Measurements from ENCODE around the gene NRP1. TPM values are rescaled to one million over a fixed set of nuclear protein-coding genes. Genes with fewer than 3 reads are reported as not detected.
"Not testable (repeated sequence)": the region's sequence is repeated elsewhere in the genome, so short reads cannot be mapped to it uniquely, and the experiment has no call there.

NRP1 gene
- 175 TPM for total RNA-seq
- long read RNA-seq, full-length matches to known transcripts, result 40 of 159 reads
- long read RNA-seq, partial matches to known transcripts, result 40 of 159 reads
- long read RNA-seq, other reads (novel, unspliced or antisense), result 79 of 159 reads

DNA sequence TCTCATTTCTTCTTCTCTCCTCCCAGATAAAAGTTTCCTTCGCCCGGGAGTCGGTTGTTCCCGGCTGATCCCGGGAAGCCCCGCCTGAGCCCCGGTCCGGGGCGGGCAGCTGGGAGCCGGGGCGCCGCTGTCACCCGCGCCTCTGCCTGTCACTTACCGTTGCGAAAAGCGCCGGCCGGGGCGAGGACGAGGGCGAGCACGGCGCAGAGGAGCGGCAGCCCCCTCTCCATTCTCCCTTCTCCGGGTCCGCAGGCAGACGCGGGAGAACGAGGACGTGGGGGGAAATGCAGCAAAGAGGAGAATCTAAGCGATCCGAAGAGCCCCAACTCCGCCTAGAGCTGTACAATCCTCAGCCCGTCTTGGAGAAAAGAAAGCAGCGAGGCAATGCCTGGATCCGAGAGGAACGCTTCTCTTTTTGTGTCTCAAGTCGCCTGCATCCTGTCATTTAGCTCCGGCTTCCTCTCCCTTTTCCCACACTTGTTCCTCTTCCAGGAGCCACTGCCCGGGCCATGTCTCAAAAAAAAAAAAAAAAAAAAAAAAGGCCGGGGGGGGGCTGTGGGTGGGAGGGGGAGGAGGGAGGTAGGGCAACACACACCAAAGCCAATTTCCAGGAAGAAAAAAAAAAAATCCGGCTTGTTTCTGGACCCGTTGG lies at the start of gene NRP1:
Gene NRP1, minus strand, starts transcription at position 515 of the 652 bp plus-strand sequence. Its CDS starts 285 bp downstream, at position 230.
- intact Hi-C loops (cut with micrococcal nuclease), result no loop called here
- no peak for ATAC-seq
- DNase-seq, result peak; percentile 62

DNA sequence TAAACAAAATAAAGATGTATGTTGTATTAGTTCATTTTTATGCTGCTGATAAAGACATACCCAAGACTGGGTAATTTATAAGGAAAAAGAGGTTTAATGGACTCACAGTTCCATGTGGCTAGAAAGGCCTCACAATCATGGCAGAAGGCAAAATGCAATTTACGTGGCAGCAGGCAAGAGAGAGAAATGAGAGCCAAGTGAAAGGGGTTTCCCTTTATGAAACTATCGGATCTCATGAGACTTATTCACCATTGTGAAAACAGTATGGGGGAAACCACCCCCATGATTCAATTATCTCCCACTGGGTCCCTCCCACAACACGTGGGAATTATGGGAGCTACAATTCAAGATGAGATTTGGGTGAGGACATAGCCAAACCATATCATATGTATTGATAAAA lies 49.7 kb upstream of the NRP1 start:
- intact Hi-C loops (cut with micrococcal nuclease); ATAC-seq; DNase-seq: not testable (repeated sequence)

DNA sequence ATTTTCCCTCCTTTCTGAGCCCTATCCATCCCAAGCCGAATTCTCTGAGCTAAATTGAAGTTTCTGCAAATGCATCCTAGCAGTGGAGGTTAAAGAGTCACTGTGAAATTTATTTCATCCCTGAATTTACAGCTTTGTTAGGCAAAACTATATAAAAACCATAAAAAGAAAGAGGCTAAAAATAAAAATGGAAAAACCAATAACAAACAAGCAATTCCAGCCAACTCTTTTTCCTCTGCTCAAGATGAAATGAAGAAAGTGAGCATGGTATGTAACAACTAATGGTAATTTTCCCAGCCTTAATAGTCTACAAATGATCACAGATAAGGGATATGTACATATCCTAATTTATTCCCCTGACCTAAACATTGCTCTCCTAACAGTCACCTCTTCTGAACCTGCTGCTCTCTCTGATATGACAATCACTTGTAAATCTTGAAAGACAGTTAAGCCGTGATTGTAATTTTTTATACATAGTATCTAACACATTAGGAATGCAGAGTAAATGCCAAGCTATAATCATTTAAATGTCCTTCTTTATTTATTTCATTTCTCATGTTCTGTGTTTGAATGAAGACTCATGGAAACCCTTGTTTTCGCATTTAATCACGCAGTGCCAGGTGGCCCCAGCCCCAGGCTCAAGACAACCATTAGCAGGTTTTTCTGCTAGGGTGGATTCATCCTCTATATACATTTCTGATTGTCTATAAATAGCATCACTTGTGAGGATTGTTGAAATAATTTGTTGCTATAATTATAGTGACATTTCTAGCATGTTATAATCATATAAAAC lies 48.6 kb upstream of the NRP1 start:
- DNase-seq, result no peak
- intact Hi-C loops (cut with micrococcal nuclease), result no loop called here
- no peak for ATAC-seq

DNA sequence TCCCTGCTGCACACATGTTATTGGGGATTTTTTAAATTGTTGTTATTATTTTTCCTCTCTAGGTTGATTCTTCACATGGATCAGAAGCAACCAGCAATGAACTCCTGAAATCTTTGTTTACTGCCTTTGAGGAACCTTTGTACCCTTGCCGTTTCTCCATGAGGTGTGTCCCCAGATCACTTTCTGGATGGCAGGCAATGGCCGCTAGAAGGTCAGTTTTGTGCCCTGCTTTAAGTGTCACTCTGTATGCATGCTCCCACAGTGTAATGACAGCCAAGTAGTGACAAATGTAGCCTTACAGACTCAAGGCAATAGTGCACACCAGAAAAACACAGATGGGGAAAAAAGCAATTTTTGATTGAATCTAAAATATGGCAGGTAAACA lies 47.7 kb upstream of the NRP1 start:
- ATAC-seq, result peak; percentile 22
- intact Hi-C loops (cut with micrococcal nuclease), result no loop called here
- DNase-seq, result no peak

DNA sequence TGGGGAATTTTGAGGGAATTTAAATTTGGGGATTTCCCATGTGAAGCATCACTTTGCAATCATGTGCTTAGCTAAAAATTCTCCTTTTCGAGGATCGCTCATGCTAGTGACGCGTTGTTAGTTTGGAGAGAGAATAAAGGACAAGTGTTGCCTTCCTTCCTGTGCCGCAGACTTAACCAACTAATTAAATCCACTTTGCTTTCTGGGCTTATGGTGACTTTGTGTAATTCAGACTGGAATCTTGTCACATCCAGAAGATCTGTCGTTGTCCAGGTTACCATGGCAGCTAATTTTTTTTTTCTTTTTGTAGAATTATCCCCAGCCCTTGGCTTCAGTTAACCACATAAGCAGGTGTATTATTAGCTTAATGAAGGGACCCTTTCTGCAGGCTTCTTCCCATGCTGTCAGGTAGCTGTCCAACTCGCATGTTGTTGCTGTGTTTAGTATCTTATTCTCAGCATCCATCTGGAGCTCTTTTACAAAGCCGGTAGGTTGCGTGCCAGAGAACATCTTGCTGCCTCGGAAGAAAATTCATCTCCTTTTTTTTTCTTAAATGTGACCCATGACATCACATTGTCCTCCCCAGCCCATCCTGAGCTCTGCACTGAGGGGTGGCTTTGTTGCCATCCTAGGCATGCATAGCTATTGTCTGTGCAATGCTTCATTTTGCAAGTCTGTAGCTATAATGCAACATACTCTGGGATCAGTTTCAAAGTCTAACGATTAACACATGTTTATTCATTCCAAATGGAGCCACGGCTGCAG lies 47.2 kb upstream of the NRP1 start:
- ATAC-seq (peak; percentile 19), DNase-seq (no peak)
- intact Hi-C loops (cut with micrococcal nuclease), result no loop called here

DNA sequence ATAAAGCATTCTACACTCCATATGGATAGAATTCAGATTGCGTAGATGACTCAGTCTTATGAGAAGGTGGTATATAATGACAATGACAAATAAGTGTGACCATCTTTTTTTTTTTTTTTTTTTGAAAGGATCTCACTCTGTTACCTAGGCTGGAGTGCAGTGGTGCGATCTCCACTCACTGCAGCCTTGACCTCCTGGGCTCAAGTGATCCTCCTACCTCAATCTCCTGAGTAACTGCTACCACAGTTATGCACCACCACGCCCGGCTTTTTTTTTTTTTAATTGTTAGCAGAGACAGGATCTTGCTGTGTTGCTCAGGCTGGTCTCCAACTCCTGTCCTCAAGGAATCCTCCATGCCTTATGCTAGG lies 43.2 kb upstream of the NRP1 start:
- ATAC-seq, result no peak
- DNase-seq, result no peak
- intact Hi-C loops (cut with micrococcal nuclease), result no loop called here

DNA sequence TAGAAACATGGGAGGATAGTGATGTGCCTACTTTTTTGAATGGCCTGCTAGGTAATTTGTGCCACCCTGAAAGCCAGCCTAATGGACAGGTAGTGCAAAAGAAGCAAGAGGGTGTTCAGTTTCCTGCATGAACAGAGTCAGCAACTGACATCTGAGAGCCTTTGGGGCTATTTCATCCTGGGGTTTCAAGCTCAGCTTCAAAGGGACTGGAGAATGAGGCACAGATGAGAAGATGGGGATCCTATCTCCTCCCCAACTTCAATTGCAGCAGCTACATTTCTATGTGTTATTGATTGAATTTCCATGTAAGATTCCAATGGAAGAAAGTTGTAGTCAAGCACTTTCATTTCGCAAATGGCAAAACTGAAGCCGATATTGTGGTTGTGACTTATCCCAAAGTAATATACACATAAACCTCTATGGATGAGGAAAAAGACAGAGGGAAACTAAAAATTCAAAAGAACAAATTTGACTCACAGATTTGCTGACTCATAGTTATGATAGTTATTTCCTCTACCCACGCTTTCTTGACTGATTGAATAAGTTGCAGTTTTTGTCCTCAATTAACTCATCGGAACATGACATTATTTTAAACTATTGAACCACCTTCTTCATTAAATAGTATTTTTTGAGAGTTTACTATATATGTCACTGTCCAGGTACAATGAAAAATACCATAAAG lies 42.6 kb upstream of the NRP1 start:
- intact Hi-C loops (cut with micrococcal nuclease), result no loop called here
- ATAC-seq (no peak), DNase-seq (no peak)

DNA sequence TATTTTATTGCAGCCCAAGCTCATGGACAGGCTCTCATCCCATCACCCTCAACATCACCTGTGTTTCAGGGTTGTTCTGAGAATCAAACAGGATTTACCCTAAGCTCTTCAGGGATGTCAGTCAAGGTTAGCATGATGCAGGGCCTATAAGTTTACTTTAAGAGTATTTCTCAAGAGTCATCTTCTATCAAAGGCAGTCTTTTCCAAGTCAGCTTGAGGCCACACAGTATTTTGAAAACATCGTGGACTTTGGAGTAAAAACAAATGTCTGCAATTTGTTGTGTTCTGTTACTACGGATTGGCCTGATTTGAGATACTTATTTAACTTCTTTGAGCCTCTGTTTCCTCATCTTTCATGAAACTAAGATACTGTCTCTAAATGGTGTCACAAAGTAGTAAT lies 42.0 kb upstream of the NRP1 start:
- no peak for ATAC-seq
- intact Hi-C loops (cut with micrococcal nuclease), result no loop called here
- DNase-seq, result no peak

DNA sequence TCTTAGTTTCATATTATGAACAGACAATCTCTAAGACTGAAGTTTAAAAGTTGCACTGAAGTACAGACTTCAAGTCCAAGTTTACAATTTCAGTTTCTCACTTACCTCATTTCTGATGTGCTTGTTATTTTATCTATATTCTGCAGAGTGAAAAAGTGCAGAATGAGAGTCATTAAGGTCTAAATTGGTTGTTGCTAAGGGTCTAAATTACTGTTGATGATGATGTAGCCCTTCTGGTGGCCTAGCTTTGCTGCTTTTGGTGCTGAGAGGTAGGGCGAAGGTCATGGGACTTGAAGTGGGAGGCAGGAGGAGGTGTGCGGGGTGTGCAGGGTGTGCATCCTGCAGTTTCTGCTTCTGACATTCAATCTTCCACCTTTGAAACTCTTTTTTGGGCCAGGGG lies 38.8 kb upstream of the NRP1 start:
- intact Hi-C loops (cut with micrococcal nuclease), result no loop called here
- no peak for ATAC-seq
- DNase-seq, result no peak

DNA sequence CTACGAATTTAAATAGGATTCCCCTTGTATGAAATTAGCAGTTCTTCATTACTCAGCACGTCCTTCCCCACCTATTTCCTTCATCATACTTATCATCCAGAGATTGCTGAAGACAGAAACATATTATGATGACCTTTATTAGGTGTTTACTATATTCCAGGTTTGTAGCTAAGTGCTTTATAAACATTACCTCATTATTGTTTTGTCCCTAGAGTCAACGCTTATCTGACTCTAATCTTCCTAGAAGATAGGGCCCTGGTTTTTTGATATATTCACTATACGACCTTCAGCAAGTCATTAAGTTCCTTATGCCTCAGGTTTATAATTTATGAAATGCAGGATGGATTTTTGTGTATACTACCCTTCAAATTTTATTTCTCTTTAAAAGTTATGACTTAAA lies 36.8 kb upstream of the NRP1 start:
- no peak for ATAC-seq
- intact Hi-C loops (cut with micrococcal nuclease), result no loop called here
- DNase-seq, result no peak

DNA sequence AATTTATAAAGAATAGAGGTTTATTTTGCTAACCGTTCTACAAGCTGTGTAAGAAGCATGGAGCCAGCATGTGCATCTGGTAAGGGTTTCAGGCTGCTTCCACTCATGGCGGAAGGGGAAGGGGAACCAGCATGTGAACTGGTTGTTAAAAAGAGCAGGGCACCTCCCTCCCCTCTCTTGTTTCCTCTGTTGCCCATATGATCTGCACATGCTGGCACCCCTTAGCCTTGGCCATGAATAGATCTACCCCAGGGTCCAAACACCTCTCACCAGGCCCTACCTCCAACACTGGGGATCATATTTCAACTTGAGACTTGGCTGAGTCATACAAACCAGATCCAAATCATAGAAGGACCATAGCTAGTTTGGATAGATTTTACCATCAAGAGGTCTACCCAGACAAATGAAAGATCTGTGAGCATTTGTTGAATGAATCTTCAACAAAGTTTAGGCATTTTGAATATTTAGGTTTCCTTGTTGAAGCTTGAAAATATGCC lies 36.0 kb upstream of the NRP1 start:
- ATAC-seq (no peak), DNase-seq (no peak)
- intact Hi-C loops (cut with micrococcal nuclease), result no loop called here

DNA sequence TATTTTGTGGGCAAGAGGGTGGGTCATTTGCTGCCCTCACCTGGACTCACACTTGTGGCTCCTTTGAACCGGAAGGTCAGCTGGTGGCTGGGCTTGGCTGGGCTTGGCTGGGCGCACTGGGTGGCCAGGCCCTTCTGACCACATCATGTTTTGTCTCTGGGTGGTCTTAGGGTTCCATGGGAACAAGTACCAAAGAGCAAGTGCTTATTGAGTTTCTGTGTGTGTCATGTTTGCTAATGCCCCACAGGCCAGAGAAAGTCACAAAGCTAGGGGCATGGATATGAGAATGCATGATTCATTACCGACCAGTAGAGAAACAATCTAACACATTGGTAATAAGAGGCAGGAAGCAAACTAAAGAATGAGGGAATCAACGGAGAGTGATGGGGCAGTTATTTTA lies 33.6 kb upstream of the NRP1 start:
- DNase-seq, result no peak
- intact Hi-C loops (cut with micrococcal nuclease), result no loop called here

DNA sequence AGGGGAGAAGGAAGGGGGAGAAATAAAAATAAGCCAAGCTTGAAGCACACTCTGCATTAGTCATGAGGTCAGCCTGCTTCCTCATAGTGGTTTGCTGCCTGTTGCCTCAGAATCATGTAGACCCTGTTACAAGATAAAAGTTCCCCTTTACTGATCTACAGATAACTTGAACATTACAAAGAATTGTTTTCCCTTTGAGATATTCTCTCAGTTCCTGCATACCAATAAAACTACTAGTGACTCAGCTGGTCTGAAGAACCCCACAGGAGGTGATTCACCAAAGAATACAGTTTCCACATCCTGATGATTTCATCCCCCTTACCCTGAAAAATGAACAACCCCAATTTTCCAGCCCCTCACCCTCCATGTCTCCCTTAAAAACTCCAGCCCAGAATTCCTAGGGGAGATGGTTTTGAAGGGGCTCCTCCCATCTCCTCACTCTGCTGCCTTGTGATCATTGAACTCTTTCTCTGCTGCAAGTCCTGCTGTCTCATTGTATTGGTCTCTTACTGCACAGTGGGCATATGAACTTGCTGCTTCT lies 31.5 kb upstream of the NRP1 start:
- no peak for DNase-seq
- intact Hi-C loops (cut with micrococcal nuclease), result no loop called here
- ATAC-seq, result no peak

More for the DNA sequence above, 33.6 kb upstream of the NRP1 start:
- ATAC-seq, result no peak

DNA sequence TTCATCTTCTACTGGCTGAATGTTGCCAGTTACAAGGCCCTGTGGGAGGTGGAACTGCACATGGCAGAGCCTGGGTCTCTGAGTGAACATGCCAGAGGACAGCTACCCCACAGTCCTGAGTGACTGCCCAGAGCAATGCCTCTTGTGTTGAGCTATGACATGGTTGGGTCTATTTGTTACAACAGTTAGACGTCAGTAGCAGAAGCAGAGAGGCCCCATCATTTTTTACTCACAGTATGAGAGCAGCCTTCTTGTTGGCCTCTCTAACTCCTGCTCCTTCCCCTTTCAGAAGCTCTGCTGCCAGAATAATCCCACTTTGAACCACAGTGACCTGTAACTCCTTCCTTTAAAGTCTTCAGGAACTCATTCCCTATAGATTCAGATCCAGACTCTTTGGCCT lies 30.8 kb upstream of the NRP1 start:
- ATAC-seq, result no peak
- intact Hi-C loops (cut with micrococcal nuclease), result no loop called here
- DNase-seq, result no peak

DNA sequence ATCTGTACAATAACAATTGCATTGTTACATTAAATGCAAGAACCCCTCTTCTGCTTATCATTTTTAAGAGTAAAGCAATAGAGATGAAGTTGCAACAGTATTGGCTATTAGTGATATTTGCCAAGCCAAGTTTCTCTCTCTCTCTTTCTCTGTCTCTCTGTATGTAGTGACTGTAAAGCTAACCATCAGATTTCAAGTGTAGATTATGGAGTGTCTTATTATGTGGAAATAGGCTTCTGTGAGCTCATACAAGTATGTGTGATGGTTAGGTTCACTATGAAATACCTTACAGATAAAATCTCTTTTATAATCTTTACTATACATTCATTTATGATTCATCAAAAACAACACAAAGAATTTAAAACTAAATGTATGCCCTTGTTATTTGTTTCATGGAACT lies 28.6 kb upstream of the NRP1 start:
- intact Hi-C loops (cut with micrococcal nuclease), result no loop called here
- DNase-seq (no peak), ATAC-seq (no peak)

DNA sequence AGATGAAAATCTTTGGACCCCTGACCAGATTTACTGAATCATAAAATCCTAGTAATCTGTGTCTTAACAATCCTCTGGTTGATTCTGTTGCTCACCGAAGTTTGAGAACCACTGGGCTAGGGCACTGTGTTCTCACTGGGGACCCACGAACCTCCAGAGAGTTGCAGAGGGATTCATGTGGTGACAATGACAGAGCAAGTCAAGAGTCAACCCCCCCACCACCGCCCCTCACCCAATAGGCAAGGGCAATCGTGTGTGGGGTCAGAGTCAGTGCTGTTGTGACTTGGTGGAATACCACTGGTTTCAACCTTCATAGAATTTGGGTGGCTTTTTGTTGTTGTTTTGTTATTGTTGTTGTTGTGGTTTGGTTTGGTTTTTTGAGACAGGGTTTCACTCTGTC lies 23.5 kb upstream of the NRP1 start:
- ATAC-seq, result no peak
- intact Hi-C loops (cut with micrococcal nuclease), result no loop called here
- DNase-seq, result no peak

DNA sequence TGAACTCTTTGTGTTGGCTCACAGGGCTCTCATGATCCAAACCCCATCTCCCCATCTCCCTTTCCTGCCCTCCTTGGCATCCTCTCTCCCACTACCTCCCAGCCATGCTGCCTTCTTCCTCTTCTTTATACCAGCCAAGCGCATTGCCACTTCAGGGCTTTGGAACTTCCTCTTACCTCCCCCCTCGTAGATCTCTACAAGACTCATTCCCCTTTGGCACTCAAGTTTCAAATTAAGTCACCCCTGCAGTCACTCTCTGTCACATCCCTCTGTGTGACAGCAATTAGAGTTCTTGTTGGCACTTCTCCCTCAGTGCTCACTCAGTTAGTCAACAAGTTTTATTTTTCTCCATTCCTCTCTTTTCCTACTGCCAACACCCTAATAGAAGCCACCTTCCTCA lies 20.8 kb upstream of the NRP1 start:
- intact Hi-C loops (cut with micrococcal nuclease), result no loop called here
- peak; percentile 93 for ATAC-seq
- no peak for DNase-seq

DNA sequence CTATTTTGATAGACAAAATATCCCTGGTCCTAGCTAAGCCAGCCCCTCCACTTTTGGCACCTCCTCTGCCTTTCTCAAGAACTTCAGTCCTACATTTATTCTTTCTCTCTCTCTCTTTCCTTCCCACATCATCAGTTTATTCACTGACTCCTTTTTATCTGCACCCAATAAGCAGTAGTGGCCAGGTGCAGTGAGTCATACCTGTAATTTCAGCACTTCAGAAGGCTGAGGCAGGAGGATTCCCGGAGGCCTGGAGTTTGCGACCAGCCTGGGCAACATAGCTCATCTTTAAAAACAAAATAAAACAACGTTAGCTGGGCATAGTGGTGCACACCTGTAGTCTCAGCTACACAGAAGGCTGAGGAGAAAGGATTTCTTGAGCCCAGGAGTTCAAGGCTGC lies 19.4 kb upstream of the NRP1 start:
- DNase-seq (no peak), ATAC-seq (no peak)
- intact Hi-C loops (cut with micrococcal nuclease), result no loop called here

DNA sequence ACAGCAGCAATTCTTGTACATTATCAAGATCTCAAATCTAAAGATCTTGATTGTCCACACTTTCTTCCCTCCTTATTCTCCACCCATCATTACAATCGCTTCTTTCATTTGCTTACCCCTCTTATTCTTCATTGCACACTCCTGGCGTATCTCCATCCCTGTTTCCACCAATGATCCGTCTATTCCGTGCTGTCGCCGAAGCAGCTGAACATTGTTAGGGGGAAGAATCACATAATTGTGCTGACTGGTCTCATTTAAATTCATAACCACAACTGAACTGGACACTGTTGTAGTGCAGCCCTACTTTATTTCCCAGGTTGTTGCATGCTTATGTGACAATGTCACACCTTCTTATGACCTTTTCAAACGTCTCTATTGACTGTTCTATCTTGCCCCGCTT lies 18.9 kb upstream of the NRP1 start:
- ATAC-seq (no peak), DNase-seq (no peak)
- intact Hi-C loops (cut with micrococcal nuclease), result no loop called here

Data from left ventricle myocardium superior (tissue), 1 donor.